GM18951 (cell line): ENCODE data around the gene ZSCAN4.

Source experiments
- POLR2A ChIP-seq: IDR thresholded peaks from 4 replicates; pipeline ENCODE4 v1.6.1; 2011; ENCODE audit warnings: mild to moderate bottlenecking; ENCODE audit not compliant: insufficient read length, insufficient read depth; ENCODE audit errors: extremely low read depth
- in situ Hi-C: fragments of 300-500 bp; cut with MboI; formaldehyde crosslinking; loops from one replicate; pipeline ENCODE4 v1.12.0; 2022; ENCODE audit warnings: low sequenced_read_pairs, mixed read lengths, inconsistent platforms; ENCODE audit not compliant: unreplicated experiment

Gene ZSCAN4

DNA sequence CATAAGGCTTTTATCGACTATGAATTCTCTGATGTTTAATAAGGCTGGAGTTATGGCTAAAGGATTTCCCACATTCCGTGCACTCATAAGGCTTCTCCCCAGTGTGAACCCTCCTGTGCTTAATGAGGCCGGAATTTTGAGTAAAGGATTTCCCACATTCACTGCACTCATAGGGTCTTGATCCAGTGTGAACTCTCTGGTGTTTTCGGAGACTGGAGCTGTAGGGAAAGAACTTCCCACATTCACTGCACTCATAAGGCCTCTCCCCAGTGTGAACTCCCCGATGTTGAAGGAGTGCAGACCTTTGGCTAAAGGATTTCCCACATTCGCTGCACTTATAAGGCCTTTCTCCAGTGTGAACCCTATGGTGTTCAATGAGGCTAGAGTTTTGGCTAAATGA, 32.9 kb downstream of the ZSCAN4 start:
- in situ Hi-C loops, result no loop called here
- TF ChIP-seq POLR2A, result no peak

GRCh38 chr19:57706346-57706745, 37.6 kb downstream of the ZSCAN4 start:
- TF ChIP-seq POLR2A, result no peak
- in situ Hi-C loops, result no loop called here

- TF ChIP-seq POLR2A, result peak; percentile 16
- in situ Hi-C loops, result no loop called here
Measured at GRCh38 chr19:57708641-57709361, 40.1 kb downstream of the ZSCAN4 start, which contains the start of gene ZNF154. ZNF154 (minus strand) TSS chr19:57709204; CDS start chr19:57708971, 233 bp downstream.

GRCh38 chr19:57709616-57710015, 40.9 kb downstream of the ZSCAN4 start:
- in situ Hi-C loops, result no loop called here
- TF ChIP-seq POLR2A, result no peak

DNA sequence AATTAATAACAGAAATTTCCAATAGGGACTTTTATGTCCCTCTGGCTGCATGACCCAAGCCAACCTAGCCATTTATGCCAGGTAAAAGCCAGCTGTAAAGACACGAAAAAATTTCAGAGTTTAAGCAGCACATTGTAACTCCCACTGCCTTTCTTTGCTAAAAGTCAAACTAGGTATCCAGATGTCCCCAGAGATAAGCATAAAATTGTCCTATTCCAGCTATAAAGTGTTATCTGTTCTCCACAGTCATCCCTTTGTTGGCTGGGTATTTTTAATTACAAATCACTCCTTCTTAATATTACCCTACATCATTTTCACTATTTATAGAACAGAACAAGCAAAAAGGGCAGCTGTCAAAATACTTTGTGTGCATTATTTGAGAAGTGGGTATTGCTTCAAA, 43.5 kb downstream of the ZSCAN4 start:
- TF ChIP-seq POLR2A, result no peak
- in situ Hi-C loops, result no loop called here

- in situ Hi-C loops, result no loop called here
- TF ChIP-seq POLR2A, result no peak
Measured at GRCh38 chr19:57719424-57719823, 50.7 kb downstream of the ZSCAN4 start.

- in situ Hi-C loops, result no loop called here
- TF ChIP-seq POLR2A, result no peak
Measured at GRCh38 chr19:57719901-57720519, 51.3 kb downstream of the ZSCAN4 start.

GRCh38 chr19:57720878-57721277, 52.1 kb downstream of the ZSCAN4 start:
- no peak for TF ChIP-seq POLR2A
- in situ Hi-C loops, result no loop called here
